OCI-LY3 (cell line): ENCODE results near the gene PALMD.

Experiments used
- EZH2phosphoT487 ChIP-seq: fragments of 200-600 bp; shearing (Covaris generic); IDR thresholded peaks from 2 replicates; pipeline ENCODE4 v1.6.1; 2018; ENCODE audit warnings: antibody characterized with exemption, mixed run types, low read depth
- TF ChIP-seq, protein P1 (sequence below): fragments of 200-600, 300-600 bp; sonication (generic); IDR thresholded peaks from 2 replicates; pipeline ENCODE4 v1.5.1; 2014; ENCODE audit warnings: antibody characterized with exemption, low read length, low read depth

DNA sequence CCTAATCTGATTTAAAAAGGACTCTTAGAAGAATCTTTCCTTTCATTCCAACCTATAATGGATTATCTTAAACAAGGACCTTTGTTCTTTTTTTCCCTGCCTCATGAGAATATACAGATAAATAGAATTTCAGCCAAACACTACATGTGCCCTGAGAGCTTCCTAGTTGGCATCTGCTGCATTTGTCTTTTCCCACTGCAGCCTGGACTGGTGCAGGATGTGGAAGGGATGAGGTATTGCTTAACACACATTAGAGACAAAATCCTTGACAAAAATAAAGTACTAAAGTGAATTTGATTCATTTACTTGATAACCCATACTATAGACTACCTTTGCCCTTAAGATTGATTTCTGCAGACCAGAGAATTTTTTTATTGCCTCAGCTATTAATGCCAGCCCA lies 59.5 kb downstream of the PALMD start:
- TF ChIP-seq, protein P1, sequence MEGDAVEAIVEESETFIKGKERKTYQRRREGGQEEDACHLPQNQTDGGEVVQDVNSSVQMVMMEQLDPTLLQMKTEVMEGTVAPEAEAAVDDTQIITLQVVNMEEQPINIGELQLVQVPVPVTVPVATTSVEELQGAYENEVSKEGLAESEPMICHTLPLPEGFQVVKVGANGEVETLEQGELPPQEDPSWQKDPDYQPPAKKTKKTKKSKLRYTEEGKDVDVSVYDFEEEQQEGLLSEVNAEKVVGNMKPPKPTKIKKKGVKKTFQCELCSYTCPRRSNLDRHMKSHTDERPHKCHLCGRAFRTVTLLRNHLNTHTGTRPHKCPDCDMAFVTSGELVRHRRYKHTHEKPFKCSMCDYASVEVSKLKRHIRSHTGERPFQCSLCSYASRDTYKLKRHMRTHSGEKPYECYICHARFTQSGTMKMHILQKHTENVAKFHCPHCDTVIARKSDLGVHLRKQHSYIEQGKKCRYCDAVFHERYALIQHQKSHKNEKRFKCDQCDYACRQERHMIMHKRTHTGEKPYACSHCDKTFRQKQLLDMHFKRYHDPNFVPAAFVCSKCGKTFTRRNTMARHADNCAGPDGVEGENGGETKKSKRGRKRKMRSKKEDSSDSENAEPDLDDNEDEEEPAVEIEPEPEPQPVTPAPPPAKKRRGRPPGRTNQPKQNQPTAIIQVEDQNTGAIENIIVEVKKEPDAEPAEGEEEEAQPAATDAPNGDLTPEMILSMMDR: no peak
- no peak for TF ChIP-seq EZH2phosphoT487
